PFSK-1 (cell line): Measurements from ENCODE around the gene MAGEA8.

Experiments used
- FOXP2 ChIP-seq: optimal IDR thresholded peaks from 2 replicates; pipeline ENCODE3; 2011; ENCODE audit warnings: borderline replicate concordance, control low read depth, inconsistent platforms; ENCODE audit not compliant: insufficient read depth; ENCODE audit errors: extremely low read length, extremely low read depth
- POLR2AphosphoS5 ChIP-seq: IDR thresholded peaks from 2 replicates; pipeline ENCODE4 v1.6.1; 2012; ENCODE audit warnings: low read depth, mild to moderate bottlenecking, control low read depth, low read length, moderate library complexity
- REST ChIP-seq, 2 experiments: IDR thresholded peaks; 2 replicates each; pipeline versions ENCODE4 v1.6.1 to v1.8.0; 2011 to 2012; ENCODE audit warnings: low read depth in 2 of 2, low read length in 2 of 2, control low read depth in 1 of 2, inconsistent platforms in 1 of 2, mild to moderate bottlenecking in 1 of 2, moderate library complexity in 1 of 2; ENCODE audit not compliant: insufficient read depth in 1 of 2
- SIN3A ChIP-seq: IDR thresholded peaks from 2 replicates; pipeline ENCODE4 v1.6.1; 2012; ENCODE audit warnings: mild to moderate bottlenecking, low read length, moderate library complexity, borderline replicate concordance; ENCODE audit not compliant: insufficient read depth
- TAF1 ChIP-seq: IDR thresholded peaks from 2 replicates; pipeline ENCODE4 v1.6.1; 2012; ENCODE audit warnings: low read length, control low read depth, borderline replicate concordance; ENCODE audit not compliant: insufficient read depth

MAGEA8 gene

GRCh38 chrX:149867488-149867887, 13.5 kb upstream of the MAGEA8 start:
- no peak for TF ChIP-seq POLR2AphosphoS5
- no peak for TF ChIP-seq SIN3A
- TF ChIP-seq REST (IDR thresholded peaks at IDR 0.05; ENCODE audit: insufficient read depth in 1 of 2, low read depth in 2 of 2, low read length in 2 of 2), result no peak
- TF ChIP-seq TAF1, result no peak
- no peak for TF ChIP-seq FOXP2

- TF ChIP-seq POLR2AphosphoS5 (no peak), REST (IDR thresholded peaks at IDR 0.05; ENCODE audit: insufficient read depth in 1 of 2, low read depth in 2 of 2, low read length in 2 of 2) (no peak), SIN3A (no peak), TAF1 (no peak), FOXP2 (no peak)
Measured at GRCh38 chrX:149870840-149871239, 10.1 kb upstream of the MAGEA8 start.

GRCh38 chrX:149871433-149871832, 9.6 kb upstream of the MAGEA8 start:
- no peak for TF ChIP-seq POLR2AphosphoS5

GRCh38 chrX:149871940-149872339, 9.0 kb upstream of the MAGEA8 start:
- TF ChIP-seq SIN3A, result no peak
- no peak for TF ChIP-seq REST (IDR thresholded peaks at IDR 0.05; ENCODE audit: insufficient read depth in 1 of 2, low read depth in 2 of 2, low read length in 2 of 2)
- TF ChIP-seq FOXP2, result no peak
- TF ChIP-seq TAF1, result no peak
- no peak for TF ChIP-seq POLR2AphosphoS5

GRCh38 chrX:149877157-149877556, 3.8 kb upstream of the MAGEA8 start:
- TF ChIP-seq SIN3A (no peak), FOXP2 (no peak), REST (IDR thresholded peaks at IDR 0.05; ENCODE audit: insufficient read depth in 1 of 2, low read depth in 2 of 2, low read length in 2 of 2) (no peak), POLR2AphosphoS5 (no peak), TAF1 (no peak)
